Suprapubic skin (tissue), 4 donors: ENCODE data around the gene UNC13B.

Experiments used
- CTCF ChIP-seq, 2 donors: fragments of 200-600 bp in 1 of 2; fragments of 450-650 bp in 1 of 2; sonication (generic) in 1 of 2; IDR thresholded peaks; one replicate each; pipeline ENCODE4 v1.5.1; 2016 to 2019; ENCODE audit warnings: antibody characterized with exemption in 2 of 2, mild to moderate bottlenecking in 1 of 2, moderate library complexity in 1 of 2
- EP300 ChIP-seq: sonication (generic); formaldehyde crosslinking; IDR thresholded peaks from one replicate; pipeline ENCODE4 v1.6.1; 2017; ENCODE audit warnings: antibody characterized with exemption
- POLR2A ChIP-seq, 2 donors: fragments of 450-650 bp; IDR thresholded peaks; one replicate each; pipeline ENCODE4 v1.6.1; 2017; ENCODE audit warnings: antibody characterized with exemption in 2 of 2, mild to moderate bottlenecking in 2 of 2, moderate library complexity in 2 of 2
- POLR2AphosphoS5 ChIP-seq, 3 donors: sonication (generic); formaldehyde crosslinking; IDR thresholded peaks; one replicate each; pipeline ENCODE4 v1.6.1; 2017; ENCODE audit warnings: antibody characterized with exemption in 3 of 3

- TF ChIP-seq CTCF (IDR thresholded peaks at IDR 0.05) (no peak), POLR2AphosphoS5 (IDR thresholded peaks at IDR 0.05) (no peak), EP300 (no peak), POLR2A (IDR thresholded peaks at IDR 0.05) (no peak)
Observed at GRCh38 chr9:35135988-35136387, 25.8 kb upstream of the UNC13B start.
